GM12874 (cell line): ENCODE results near the gene PPY.

Source experiments
- TF ChIP-seq, protein P1 (sequence below): IDR thresholded peaks from 2 replicates; pipeline ENCODE4 v1.5.1; 2011; ENCODE audit warnings: low read depth, mild to moderate bottlenecking, control low read depth, low read length, moderate library complexity; ENCODE audit not compliant: insufficient read depth

Gene PPY

DNA sequence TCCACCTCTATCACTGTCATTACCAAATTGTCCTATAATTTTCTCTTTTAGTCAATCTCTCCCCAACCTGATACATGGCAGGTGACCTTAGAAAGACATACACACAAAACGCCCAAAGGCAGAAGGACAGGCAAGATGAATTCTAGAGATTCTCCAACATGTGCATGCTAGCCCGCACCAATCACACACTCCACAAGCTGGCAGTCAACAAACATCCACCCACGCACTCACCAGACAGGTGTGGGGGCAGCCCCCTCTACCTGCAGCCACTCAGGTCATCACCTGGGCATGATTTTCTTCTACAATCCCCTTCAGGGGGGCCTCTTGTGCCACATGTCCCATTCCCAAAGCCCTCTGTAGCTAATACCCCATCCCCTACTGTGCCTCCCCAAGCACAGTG is 44.4 kb downstream of the PPY start:
- TF ChIP-seq, protein P1, sequence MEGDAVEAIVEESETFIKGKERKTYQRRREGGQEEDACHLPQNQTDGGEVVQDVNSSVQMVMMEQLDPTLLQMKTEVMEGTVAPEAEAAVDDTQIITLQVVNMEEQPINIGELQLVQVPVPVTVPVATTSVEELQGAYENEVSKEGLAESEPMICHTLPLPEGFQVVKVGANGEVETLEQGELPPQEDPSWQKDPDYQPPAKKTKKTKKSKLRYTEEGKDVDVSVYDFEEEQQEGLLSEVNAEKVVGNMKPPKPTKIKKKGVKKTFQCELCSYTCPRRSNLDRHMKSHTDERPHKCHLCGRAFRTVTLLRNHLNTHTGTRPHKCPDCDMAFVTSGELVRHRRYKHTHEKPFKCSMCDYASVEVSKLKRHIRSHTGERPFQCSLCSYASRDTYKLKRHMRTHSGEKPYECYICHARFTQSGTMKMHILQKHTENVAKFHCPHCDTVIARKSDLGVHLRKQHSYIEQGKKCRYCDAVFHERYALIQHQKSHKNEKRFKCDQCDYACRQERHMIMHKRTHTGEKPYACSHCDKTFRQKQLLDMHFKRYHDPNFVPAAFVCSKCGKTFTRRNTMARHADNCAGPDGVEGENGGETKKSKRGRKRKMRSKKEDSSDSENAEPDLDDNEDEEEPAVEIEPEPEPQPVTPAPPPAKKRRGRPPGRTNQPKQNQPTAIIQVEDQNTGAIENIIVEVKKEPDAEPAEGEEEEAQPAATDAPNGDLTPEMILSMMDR: no peak

DNA sequence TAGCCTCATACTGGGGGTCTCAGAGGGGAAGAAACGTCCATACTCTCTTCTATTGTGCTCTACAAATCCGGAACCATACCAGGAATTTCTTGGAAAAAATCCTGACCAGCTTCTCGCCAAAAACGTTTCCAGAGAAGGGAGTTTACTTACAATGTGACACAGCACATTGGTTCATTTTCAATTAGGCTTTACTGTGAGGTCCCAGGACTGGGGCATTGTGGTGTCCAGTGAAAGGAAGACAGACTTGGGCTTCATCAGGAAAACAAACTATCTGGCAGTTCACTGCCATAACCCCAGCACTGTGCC is 49.7 kb downstream of the PPY start:
- TF ChIP-seq, protein P1: no peak

DNA sequence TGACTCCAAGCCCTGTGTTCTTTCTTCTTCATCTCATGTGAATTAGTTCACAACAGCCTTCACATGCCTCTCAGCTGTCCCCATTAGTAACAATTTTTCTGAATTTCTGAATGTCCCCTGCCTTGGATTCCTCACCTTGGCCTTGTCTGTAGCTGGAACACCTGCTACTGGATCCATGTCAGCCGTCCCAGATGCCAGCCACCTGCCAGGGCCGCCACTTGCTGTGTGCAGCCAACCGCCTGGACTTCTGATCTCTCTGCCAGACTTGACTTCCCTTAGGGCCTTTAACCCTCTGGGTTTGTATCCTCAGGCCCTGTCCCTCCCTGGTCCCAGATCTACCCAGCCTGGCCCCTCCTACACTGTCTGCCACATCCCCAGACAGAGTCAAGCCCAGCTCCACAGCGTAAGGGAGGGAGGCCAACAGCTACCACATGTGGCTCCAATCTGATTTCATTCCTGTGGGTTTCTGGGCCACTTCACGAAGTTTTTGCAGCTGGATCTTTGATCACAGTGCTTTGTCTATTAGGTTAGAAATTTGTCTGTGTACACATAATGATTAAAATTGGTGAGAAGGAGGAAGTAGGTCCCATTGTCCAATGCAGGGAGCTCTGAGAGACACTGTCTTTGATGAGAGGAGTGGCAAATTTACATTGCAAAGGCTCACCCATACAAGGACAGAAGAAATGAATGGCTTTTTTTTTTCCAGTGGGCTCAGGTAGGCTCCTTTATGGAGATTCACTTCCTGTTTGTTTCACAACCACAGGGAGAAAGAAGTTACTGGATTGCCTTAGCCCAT is 50.2 kb downstream of the PPY start:
- TF ChIP-seq, protein P1: no peak
